Suppressor macrophage (primary cell): Measurements from ENCODE around the gene PLD6.
A peak's percentile ranks its signal among the peaks of the same experiment; 100 is the strongest.
"Not testable (repeated sequence)": the region's sequence is repeated elsewhere in the genome, so short reads cannot be mapped to it uniquely, and the experiment has no call there.

Experiments
- DNase-seq, 4 experiments: peaks; one replicate each; pipeline ENCODE4 v3.0.0-alpha.2; 2020 to 2022
- total RNA-seq, 17 experiments: gene quantifications; one replicate each; lab custom pipeline; 2026; ENCODE audit warnings: mixed read lengths in 6 of 17, inconsistent platforms in 3 of 17; lab: John Stamatoyannopoulos, UW

PLD6 gene
- 0.14 to 4.6 (median 1.6) reads per million in 17 experiments for total RNA-seq

- peak; percentile 86 to 92 (median 88) for DNase-seq
Observed at GRCh38 chr17:17206124-17206912, at the start of gene PLD6. Gene PLD6 (minus strand): TSS chr17:17206333. CDS start chr17:17206286, 47 bp downstream.

GRCh38 chr17:17255689-17256088, 49.6 kb upstream of the PLD6 start:
- DNase-seq, result not testable (repeated sequence)

GRCh38 chr17:17254036-17254435, 47.9 kb upstream of the PLD6 start:
- peak; percentile 71 to 91 (median 83) for DNase-seq

GRCh38 chr17:17253406-17253805, 47.3 kb upstream of the PLD6 start:
- DNase-seq, result peak in 2 of 4 experiments; percentile 13 to 26

- DNase-seq, result no peak
Observed at GRCh38 chr17:17252149-17252661, 46.1 kb upstream of the PLD6 start.

GRCh38 chr17:17246879-17247278, 40.7 kb upstream of the PLD6 start:
- DNase-seq, result no peak

GRCh38 chr17:17243163-17243562, 37.0 kb upstream of the PLD6 start:
- DNase-seq, result no peak

- no peak for DNase-seq
Observed at GRCh38 chr17:17242246-17242645, 36.1 kb upstream of the PLD6 start.

GRCh38 chr17:17241656-17242055, 35.5 kb upstream of the PLD6 start:
- no peak for DNase-seq

- DNase-seq, result peak in 1 of 4 experiments; percentile 5
Observed at GRCh38 chr17:17239832-17240231, 33.7 kb upstream of the PLD6 start.

GRCh38 chr17:17237026-17237799, 31.1 kb upstream of the PLD6 start, which contains the start of gene FLCN:
Gene FLCN (minus strand): TSS chr17:17237168. CDS start chr17:17228137, 9,031 bp downstream.
- peak; percentile 95 to 98 (median 96) for DNase-seq

- peak; percentile 12 to 36 (median 26) for DNase-seq
Observed at GRCh38 chr17:17236295-17237025, 30.3 kb upstream of the PLD6 start.

- peak; percentile 39 to 60 (median 48) for DNase-seq
Observed at GRCh38 chr17:17235212-17236174, 29.4 kb upstream of the PLD6 start.

- DNase-seq, result no peak
Observed at GRCh38 chr17:17232303-17232621, 26.1 kb upstream of the PLD6 start.

GRCh38 chr17:17231621-17232302, 25.6 kb upstream of the PLD6 start:
- DNase-seq, result no peak

- DNase-seq, result no peak
Observed at GRCh38 chr17:17229416-17230384, 23.6 kb upstream of the PLD6 start.

GRCh38 chr17:17228521-17229279, 22.6 kb upstream of the PLD6 start:
- DNase-seq, result no peak

- no peak for DNase-seq
Observed at GRCh38 chr17:17227608-17228520, 21.7 kb upstream of the PLD6 start.
